Measurements from ENCODE around the gene BCL3.

BCL3 gene

DNA sequence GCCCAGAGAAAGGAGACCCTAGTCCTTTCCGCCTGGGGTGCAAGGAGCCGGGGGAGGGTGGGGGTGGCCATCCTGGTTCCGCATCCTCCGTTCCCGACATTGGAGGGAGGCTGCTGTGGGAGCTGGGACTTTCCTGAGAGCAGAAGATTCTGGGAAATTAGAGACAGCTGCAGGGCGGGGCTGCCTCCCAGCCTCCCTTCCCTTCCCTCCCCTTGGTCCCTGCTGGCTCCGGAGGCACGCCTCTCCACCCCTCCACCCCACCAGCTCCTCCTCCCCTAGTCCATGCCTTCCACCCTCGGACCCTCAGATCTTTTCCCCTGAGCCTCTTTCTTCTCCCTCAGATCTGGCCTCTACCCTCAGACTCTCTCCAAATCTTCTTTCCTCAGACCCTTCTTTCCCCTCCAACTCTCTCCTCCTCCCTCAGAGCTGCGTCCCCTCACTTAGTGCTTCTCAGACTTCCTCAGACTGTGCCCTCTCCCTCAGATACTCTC lies 3.1 kb upstream of the BCL3 start:
- H3K27ac ChIP-seq = peak overlapping the region; percentile 13; the same call in 1 of the 2 replicates
- no peak for TF ChIP-seq CTCF (conservative IDR thresholded peaks at IDR 0.05)

DNA sequence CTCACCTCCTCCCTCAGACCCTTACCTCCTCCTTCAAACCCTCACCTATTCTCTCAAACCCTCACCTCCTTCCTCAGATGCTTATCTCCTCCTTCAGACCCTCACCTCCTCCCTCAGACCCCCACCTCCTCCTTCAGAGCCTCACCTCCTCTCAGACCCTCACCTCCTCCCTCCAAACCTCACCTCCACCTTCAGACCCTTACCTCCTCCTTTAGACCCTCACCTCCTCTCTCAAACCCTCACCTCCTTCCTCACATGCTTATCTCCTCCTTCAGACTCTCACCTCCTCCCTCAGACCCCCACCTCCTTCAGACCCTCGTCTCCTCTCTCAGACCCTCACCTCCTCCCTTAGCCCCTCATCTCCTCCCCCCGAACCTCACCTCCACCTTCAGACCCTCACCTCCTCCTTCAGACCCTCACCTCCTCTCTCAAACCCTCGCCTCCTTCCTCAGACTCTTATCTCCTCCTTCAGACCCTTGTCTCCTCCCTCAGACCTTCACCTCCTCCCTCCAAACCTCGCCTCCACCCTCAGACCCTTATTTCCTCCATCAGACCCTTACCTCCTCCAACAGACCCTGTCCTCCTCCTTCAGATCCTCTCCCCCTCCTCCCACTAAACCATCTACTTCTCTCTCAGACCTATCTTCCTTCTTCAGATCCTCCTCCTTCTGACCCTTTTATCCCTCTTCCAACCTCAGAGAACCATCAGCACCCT lies 2.5 kb upstream of the BCL3 start:
- peak overlapping the region; percentile 96 for H3K27ac ChIP-seq
- TF ChIP-seq CTCF (conservative IDR thresholded peaks at IDR 0.05) = no peak

DNA sequence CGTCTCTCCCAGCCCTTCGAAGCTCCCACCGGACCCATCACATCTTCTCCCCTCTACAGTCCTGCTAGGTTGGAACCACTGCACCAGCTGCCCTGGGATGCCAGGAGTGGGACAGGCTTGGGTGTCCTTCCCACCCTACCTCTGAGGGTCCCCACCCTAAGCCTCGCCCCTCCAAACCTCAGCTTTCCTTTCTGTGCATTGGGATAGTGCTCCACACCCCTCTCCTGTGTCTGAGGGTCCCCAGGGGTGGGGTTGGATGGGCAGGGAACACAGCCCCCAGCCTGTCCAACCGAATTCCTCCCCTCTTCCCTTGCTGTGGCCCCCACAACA lies 1.9 kb upstream of the BCL3 start:
- no peak for TF ChIP-seq CTCF (conservative IDR thresholded peaks at IDR 0.05)
- peak overlapping the region; percentile 96 for H3K27ac ChIP-seq

GRCh38 chr19:44746946-44747738 lies 1.4 kb upstream of the BCL3 start:
- H3K27ac ChIP-seq = peak overlapping the region; percentile 96
- TF ChIP-seq CTCF (conservative IDR thresholded peaks at IDR 0.05) = no peak

GRCh38 chr19:44747739-44748425 lies 626 bp upstream of the BCL3 start:
- TF ChIP-seq CTCF (conservative IDR thresholded peaks at IDR 0.05) = no peak
- peak overlapping the region; percentile 96 for H3K27ac ChIP-seq

- H3K27ac ChIP-seq = peak overlapping the region; percentile 96
- no peak for TF ChIP-seq CTCF (conservative IDR thresholded peaks at IDR 0.05)
Observed at GRCh38 chr19:44749292-44749691, 784 bp downstream of the BCL3 start.

GRCh38 chr19:44749994-44750393 lies 1.5 kb downstream of the BCL3 start:
- no peak for TF ChIP-seq CTCF (conservative IDR thresholded peaks at IDR 0.05)
- peak overlapping the region; percentile 96 for H3K27ac ChIP-seq

All from VCaP (cell line).